IPS-18a (cell line): ENCODE data around the gene EP300.
"Not testable (repeated sequence)": the region's sequence is repeated elsewhere in the genome, so short reads cannot be mapped to it uniquely, and the experiment has no call there.

Experiments used
- H3K27ac ChIP-seq: one replicate; pipeline ENCODE4 v1.5.1; 2013; ENCODE audit warnings: low read length
- H3K27me3 ChIP-seq: one replicate; pipeline ENCODE4 v1.6.1; 2013; ENCODE audit warnings: mild to moderate bottlenecking, low read length; ENCODE audit not compliant: control insufficient read depth, insufficient read depth
- H3K36me3 ChIP-seq: one replicate; pipeline ENCODE4 v1.6.1; 2013; ENCODE audit warnings: low read depth, low read length; ENCODE audit not compliant: control insufficient read depth
- H3K4me1 ChIP-seq: one replicate; pipeline ENCODE4 v1.6.1; 2013; ENCODE audit warnings: low read depth, low read length; ENCODE audit not compliant: control insufficient read depth
- H3K4me3 ChIP-seq: one replicate; pipeline ENCODE4 v1.5.1; 2013; ENCODE audit warnings: low read length
- H3K9ac ChIP-seq: one replicate; pipeline ENCODE4 v1.6.1; 2013; ENCODE audit warnings: mild to moderate bottlenecking, low read length, moderate library complexity
- H3K9me3 ChIP-seq: one replicate; pipeline ENCODE4 v1.6.1; 2013; ENCODE audit warnings: low read depth, low read length; ENCODE audit not compliant: control insufficient read depth

EP300 gene

GRCh38 chr22:41091132-41092022 lies 1.0 kb upstream of the EP300 start:
- Histone ChIP-seq H3K4me3 (peak overlapping the region; percentile 90), H3K9me3 (no peaks in the 10 kb centered on the region), H3K36me3 (peaks cover 5% of the 10 kb centered on the region), H3K4me1 (peaks cover 16% of the 10 kb centered on the region), H3K27me3 (no peaks in the 10 kb centered on the region), H3K9ac (peak overlapping the region; percentile 96), H3K27ac (peak overlapping the region; percentile 96)

- Histone ChIP-seq H3K27ac (peak overlapping the region; percentile 88), H3K9ac (peak overlapping the region; percentile 96), H3K36me3 (peaks cover 5% of the 10 kb centered on the region), H3K4me3 (peak overlapping the region; percentile 90), H3K27me3 (no peaks in the 10 kb centered on the region), H3K4me1 (peaks cover 16% of the 10 kb centered on the region), H3K9me3 (no peaks in the 10 kb centered on the region)
Measured at GRCh38 chr22:41092847-41093411, 537 bp downstream of the EP300 start.

DNA sequence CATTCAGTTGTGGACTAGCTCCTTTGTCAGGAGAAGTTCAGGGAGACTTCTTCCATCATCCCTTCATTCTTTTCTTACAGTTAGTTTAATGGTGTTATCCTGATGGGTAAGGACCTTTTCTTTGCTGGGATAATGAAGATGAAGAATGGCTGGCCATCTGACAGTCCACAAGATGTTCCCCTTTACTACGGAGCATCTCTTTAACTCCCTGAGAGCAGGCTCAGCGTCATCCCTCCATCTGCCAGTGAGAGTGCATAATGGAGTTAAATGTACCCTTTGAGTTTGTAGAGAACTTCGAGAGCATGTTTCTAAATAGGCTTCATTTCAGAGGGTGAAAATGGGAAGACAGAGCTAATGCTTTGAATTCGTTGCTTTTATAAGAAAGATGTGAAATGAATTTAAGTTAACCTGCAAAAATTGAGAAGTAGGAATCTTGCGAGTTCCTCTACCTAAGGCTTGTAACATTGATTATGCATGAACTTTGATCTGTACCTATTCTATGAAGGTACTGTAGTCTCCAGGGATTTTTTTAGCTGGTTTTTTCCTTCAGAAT lies 1.7 kb downstream of the EP300 start:
- Histone ChIP-seq H3K36me3 (peaks cover 5% of the 10 kb centered on the region), H3K4me1 (peaks cover 16% of the 10 kb centered on the region), H3K27ac (no peak overlapping the region), H3K27me3 (no peaks in the 10 kb centered on the region), H3K9me3 (no peaks in the 10 kb centered on the region), H3K9ac (peak overlapping the region; percentile 96), H3K4me3 (peak overlapping the region; percentile 90)

GRCh38 chr22:41096391-41096790 lies 4.0 kb downstream of the EP300 start:
- H3K9me3 ChIP-seq = no peaks in the 10 kb centered on the region
- H3K36me3 ChIP-seq = peaks cover 16% of the 10 kb centered on the region
- no peak overlapping the region for H3K4me3 ChIP-seq
- no peak overlapping the region for H3K9ac ChIP-seq
- H3K27ac ChIP-seq = no peak overlapping the region
- H3K27me3 ChIP-seq = no peaks in the 10 kb centered on the region
- peaks cover 12% of the 10 kb centered on the region for H3K4me1 ChIP-seq

- Histone ChIP-seq H3K9ac (no peak overlapping the region), H3K36me3 (peaks cover 16% of the 10 kb centered on the region), H3K4me1 (peaks cover 12% of the 10 kb centered on the region), H3K9me3 (no peaks in the 10 kb centered on the region), H3K27me3 (no peaks in the 10 kb centered on the region), H3K4me3 (no peak overlapping the region), H3K27ac (no peak overlapping the region)
Measured at GRCh38 chr22:41096841-41097240, 4.4 kb downstream of the EP300 start.

- Histone ChIP-seq H3K36me3 (peaks cover 22% of the 10 kb centered on the region), H3K4me1 (peaks cover 12% of the 10 kb centered on the region), H3K27me3 (no peaks in the 10 kb centered on the region), H3K9me3 (no peaks in the 10 kb centered on the region), H3K4me3 (no peak overlapping the region), H3K9ac (no peak overlapping the region), H3K27ac (no peak overlapping the region)
Measured at GRCh38 chr22:41099036-41099435, 6.6 kb downstream of the EP300 start.

DNA sequence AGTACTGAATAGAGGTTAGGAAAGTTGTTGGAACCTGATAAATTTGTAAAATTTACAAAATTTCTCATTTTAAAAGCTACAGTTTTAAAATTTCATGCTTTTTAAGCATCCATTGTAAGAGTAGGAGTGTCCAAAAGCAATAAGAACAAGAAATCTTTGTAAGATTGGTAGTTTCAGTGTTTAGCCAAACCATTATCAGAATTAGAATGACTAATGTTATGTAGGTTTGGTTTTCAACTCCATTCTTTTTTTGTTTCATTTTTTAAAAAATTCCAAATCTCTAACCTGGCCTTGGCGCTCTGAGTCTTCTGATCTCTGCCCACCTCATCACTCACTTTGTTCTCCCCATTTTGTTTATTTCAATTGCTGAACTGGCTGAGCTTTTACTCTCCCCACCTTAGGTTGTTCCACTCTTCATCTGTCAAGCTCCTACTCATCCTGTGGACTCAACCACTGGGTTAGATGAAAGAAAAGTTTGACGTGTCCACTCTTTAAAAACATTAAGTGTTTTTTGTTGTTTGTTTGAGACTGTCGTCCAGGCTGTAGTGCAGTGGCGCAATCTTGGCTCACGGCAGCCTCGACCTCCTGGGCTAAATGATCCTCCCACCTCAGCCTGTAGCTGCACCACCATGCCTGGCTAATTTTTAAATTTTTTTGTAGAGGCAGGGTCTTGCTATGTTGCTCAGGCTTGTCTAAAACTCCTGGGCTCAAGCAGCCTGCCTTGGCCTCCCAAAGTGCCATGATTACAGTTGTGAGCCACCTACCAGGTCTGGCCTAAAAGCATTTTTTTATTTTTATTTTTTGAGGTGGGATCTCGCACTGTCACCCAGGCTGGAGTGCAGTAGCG lies 14.0 kb downstream of the EP300 start:
- no peak overlapping the region for H3K4me3 ChIP-seq
- no peaks in the 10 kb centered on the region for H3K4me1 ChIP-seq
- peaks cover 18% of the 10 kb centered on the region for H3K36me3 ChIP-seq
- H3K9ac ChIP-seq = no peak overlapping the region
- H3K9me3 ChIP-seq = no peaks in the 10 kb centered on the region
- H3K27ac ChIP-seq = no peak overlapping the region
- H3K27me3 ChIP-seq = no peaks in the 10 kb centered on the region

DNA sequence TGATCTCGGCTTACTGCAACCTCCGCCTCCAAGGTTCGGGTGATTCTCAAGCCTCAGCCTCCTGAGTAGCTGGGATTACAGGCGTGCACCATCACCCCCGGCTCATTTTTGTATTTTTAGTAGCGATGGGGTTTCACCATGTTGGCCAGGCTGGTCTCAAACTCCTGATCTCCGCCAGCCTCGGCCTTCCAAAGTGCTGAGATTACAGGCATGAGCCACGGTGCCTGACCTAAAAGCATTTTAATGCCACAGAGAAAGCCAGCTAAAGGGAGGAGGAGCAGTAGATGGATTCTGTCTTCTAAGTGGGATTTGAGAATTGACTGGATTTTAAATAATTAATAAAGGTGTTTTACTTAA lies 14.6 kb downstream of the EP300 start:
- not testable (repeated sequence) for H3K27ac ChIP-seq, H3K4me1 ChIP-seq, H3K27me3 ChIP-seq, H3K9me3 ChIP-seq, H3K9ac ChIP-seq, H3K4me3 ChIP-seq
- peaks cover 18% of the 10 kb centered on the region for H3K36me3 ChIP-seq

DNA sequence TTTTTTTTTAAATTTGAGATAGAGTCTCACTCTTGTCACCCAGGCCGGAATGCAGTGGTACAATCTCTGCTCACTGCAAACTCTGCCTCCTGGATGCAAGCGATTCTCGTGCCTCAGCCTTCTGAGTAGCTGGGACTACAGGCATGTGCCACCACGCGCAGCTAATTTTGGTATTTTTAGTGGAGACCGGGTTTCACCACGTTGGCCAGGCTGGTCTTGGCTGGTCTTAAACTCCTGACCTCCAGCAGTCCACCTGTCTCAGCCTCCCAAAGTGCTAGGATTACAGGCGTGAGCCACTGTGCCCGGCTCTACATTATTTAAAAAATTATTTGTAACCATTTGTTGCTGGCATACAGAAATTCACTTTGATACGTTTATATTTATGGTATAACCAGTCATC lies 18.6 kb downstream of the EP300 start:
- Histone ChIP-seq H3K27me3 (no peaks in the 10 kb centered on the region), H3K9ac (no peak overlapping the region), H3K4me1 (no peaks in the 10 kb centered on the region), H3K9me3 (no peaks in the 10 kb centered on the region), H3K27ac (no peak overlapping the region), H3K36me3 (peaks cover 20% of the 10 kb centered on the region), H3K4me3 (no peak overlapping the region)

- H3K27me3 ChIP-seq = no peaks in the 10 kb centered on the region
- H3K27ac ChIP-seq = no peak overlapping the region
- no peaks in the 10 kb centered on the region for H3K4me1 ChIP-seq
- no peaks in the 10 kb centered on the region for H3K9me3 ChIP-seq
- H3K4me3 ChIP-seq = no peak overlapping the region
- H3K9ac ChIP-seq = no peak overlapping the region
- H3K36me3 ChIP-seq = peaks cover 53% of the 10 kb centered on the region
Measured at GRCh38 chr22:41116342-41116741, 23.9 kb downstream of the EP300 start.
